GM12892 (cell line): ENCODE results near the gene TCEANC2.

Experiments used
- POLR2A ChIP-seq: IDR thresholded peaks from 2 replicates; pipeline ENCODE4 v1.6.1; 2011; ENCODE audit warnings: low read depth, low read length, control low read depth
- POLR2AphosphoS5 ChIP-seq: IDR thresholded peaks from 2 replicates; pipeline ENCODE4 v1.6.1; 2011; ENCODE audit warnings: low read depth, low read length, control low read depth

GRCh38 chr1:54053745-54054437 lies 483 bp downstream of the TCEANC2 start:
- no peak for TF ChIP-seq POLR2AphosphoS5
- TF ChIP-seq POLR2A = no peak
